ENCODE data around the gene SOX15.

SOX15 gene

DNA sequence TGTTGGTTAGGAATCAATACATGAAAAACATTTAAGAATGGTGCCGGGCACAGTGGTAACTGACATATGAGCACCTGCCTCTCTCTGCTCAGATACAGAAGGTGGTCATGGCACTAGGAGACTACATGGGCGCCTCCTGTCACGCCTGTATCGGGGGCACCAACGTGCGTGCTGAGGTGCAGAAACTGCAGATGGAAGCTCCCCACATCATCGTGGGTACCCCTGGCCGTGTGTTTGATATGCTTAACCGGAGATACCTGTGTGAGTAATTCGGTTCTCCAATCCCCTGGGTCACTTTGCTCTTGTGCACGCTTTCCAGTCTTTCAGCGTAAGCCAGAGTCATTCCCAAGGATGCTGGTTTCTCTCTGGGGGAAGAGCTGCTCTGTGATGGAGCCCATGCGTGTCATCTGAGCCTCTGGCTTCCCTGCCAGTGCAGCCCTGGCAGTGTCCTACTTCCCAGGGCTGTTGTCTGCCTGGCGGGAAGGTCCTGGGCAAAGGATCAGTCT, 13.4 kb downstream of the SOX15 start:
- DNase-seq, result no peak

GRCh38 chr17:7575959-7576358, 13.9 kb downstream of the SOX15 start:
- no peak for DNase-seq

DNA sequence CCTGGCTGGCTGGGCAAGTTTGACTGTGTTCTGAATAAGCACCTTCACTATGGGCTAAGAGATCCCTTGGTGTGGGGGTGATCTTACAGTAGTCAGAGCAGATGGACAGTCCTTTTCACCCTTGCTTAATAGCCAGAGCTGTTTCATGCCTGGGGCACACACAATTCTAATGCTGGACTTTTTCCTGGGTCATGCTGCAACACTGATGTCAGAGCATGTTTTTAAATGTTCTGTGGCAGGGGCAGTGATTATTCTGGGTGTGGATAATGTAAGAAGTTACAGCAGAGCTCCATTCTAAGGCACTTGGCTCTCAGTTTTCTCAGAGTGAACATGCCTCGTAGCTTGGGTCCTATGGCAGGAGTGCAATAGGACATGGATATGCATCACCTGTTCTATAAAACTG, 14.4 kb downstream of the SOX15 start:
- no peak for DNase-seq

DNA sequence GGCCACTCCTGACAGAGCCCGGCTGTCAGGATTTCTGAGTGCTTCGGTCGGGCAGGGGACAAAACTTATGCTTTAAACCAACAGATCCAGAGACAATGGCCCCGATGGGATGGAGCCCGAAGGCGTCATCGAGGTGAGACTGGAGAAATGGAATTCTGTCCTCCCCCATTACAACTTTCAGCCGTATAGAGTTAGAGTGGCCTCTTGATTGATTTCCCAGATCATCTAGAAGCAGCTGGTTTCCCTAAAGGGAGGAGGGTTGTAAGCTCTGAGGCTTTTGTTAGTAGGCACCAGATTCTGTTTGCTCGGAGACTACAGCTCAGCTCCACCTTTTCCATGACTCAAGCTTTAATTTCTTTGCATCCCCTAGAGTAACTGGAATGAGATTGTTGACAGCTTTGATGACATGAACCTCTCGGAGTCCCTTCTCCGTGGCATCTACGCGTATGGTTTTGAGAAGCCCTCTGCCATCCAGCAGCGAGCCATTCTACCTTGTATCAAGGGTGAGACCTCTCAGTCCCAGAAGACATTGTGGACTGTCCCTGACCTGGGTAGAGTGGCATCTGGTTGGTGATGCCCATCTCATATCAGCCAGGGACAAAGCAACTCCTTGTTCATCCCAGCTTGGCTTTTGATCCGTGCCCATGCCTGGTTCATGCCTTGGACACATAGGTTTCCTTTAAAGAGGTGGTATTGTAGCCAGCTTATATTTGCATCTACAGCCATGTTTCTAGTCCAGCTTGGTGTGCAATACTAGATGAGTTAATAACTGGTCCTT, 15.5 kb downstream of the SOX15 start:
- DNase-seq, result no peak

DNA sequence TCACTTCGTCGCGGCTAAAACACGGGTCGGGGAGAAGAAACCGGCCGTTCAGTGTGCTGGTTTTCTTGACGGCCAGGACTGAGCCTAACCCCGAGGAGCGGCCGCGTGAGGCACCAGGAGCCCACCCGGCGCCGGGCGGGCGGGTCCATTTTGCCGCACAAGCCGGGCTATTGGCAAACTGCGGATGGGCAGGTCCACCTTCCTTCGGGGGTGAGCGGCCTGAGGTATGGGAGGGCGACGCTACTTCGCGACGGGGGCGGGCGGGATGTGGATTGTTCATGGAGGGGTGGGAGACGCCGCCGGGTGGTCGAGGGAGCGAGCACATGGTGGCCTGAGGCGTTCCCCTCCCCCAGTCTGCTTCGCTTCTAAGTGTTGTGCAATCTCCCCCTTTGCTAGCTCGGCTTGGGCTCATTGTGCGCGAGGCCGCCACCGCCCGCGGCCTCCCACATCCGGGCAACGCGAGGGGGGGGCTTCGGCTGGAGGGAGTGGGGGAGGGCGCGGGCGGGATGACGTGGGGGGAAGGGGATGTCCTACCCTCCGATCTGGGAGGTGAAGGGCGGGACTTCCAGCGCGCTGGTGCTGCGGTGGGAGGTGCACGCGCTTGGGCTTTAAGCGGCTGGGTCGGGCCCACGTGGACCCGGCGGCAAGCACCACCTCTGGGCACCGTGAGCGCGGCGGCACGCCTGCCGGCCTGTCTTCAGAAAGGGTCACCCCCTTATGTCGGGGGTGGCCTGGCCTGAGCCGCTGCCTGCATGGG, 16.4 kb downstream of the SOX15 start:
- DNase-seq, result peak; percentile 76 to 81

DNA sequence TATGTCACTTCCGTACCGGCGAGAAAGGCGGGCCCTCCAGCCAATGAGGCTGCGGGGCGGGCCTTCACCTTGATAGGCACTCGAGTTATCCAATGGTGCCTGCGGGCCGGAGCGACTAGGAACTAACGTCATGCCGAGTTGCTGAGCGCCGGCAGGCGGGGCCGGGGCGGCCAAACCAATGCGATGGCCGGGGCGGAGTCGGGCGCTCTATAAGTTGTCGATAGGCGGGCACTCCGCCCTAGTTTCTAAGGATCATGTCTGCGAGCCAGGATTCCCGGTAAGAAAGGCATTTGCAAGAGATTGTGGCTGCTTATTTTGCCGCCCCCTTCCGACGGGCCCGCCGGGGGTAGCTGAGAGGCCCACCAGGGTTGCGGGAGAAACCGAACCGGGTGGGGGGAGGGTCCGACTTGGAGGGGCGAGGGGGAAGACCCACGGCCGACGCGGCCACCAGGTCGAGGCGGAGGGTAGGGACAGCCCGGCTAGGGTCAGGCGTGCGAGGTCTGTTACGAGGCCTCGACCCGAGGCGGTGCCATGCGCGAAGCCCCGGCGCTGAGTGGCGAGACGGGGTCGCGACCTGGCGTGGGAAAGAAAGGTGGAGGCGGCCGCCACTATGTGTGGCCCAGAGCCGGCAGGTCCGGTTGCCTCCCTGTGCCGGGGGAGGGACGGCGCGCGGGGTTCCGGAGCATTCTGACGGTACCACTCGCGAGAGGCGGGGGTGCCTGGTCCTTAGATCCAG, 17.1 kb downstream of the SOX15 start:
- peak; percentile 98 for DNase-seq

DNA sequence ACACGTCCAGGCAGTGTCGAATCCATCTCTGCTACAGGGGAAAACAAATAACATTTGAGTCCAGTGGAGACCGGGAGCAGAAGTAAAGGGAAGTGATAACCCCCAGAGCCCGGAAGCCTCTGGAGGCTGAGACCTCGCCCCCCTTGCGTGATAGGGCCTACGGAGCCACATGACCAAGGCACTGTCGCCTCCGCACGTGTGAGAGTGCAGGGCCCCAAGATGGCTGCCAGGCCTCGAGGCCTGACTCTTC, 17.6 kb downstream of the SOX15 start:
- no peak for DNase-seq

DNA sequence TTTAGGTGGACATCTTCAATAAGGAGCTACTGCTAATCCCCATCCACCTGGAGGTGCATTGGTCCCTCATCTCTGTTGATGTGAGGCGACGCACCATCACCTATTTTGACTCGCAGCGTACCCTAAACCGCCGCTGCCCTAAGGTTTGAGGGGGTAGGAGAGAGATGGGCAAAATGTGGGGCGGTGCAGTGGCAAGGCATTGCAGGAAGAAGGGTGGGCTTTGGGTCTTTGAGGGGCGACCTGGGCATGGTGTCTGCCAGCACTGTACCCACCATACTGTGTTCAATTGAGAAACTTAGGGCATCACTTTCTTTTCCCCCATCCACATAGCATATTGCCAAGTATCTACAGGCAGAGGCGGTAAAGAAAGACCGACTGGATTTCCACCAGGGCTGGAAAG, 19.5 kb downstream of the SOX15 start:
- DNase-seq, result no peak

- no peak for DNase-seq
These were observed 20.3 kb downstream of the SOX15 start for GRCh38 chr17:7569571-7569970.

DNA sequence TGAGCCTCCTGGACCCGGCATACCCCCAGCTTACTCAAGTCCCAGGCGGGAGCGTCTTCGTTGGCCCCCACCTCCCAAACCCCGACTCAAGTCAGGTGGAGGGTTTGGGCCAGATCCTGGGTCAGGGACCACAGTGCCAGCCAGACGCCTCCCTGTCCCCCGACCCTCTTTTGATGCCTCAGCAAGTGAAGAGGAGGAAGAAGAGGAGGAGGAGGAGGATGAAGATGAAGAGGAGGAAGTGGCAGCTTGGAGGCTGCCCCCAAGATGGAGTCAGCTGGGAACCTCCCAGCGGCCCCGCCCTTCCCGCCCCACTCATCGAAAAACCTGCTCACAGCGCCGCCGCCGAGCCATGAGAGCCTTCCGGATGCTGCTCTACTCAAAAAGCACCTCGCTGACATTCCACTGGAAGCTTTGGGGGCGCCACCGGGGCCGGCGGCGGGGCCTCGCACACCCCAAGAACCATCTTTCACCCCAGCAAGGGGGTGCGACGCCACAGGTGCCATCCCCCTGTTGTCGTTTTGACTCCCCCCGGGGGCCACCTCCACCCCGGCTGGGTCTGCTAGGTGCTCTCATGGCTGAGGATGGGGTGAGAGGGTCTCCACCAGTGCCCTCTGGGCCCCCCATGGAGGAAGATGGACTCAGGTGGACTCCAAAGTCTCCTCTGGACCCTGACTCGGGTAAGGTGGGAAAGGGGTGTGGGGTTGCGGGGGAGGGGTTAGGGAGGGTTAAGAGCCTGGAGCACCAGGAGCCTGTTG, 26.6 kb downstream of the SOX15 start:
- no peak for DNase-seq

GRCh38 chr17:7562208-7562605, 27.7 kb downstream of the SOX15 start:
- DNase-seq, result no peak

DNA sequence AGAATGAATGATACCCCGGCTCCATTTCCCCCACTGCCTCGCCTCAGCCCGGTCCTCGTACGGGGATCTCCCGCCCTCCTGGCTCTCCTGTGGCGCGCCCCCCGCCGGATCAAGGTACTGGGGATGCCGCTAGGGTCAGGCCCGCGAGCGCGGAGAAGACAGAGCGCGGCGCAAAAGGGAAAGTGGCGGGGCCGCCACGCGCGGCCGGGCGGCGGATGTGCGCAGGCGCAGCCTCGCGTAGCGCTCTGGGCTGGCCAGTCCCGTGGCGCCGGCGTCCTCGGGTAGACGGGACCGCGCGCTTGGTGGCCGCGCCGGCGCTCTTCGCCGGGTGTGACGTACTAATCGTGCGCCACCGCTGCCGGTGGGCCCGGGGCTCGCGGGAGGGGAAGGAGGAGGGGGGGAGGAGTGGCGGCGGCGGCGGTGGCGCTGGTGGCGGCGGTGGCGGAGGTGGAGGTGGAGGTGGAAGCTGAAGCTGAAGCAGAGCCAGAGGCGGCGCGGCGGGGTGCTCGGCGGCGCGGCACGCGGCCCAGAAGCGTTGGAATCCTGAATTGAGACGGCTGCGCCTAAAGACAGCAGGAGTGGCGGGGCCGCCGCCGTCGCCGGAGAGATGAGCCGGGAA, 28.2 kb downstream of the SOX15 start, which contains the start of gene SENP3:
SENP3 (plus strand) TSS at position 331 of the 619 bp plus-strand sequence. CDS start 1,158 bp downstream, outside the sequence.
- DNase-seq, result peak; percentile 78 to 93

DNA sequence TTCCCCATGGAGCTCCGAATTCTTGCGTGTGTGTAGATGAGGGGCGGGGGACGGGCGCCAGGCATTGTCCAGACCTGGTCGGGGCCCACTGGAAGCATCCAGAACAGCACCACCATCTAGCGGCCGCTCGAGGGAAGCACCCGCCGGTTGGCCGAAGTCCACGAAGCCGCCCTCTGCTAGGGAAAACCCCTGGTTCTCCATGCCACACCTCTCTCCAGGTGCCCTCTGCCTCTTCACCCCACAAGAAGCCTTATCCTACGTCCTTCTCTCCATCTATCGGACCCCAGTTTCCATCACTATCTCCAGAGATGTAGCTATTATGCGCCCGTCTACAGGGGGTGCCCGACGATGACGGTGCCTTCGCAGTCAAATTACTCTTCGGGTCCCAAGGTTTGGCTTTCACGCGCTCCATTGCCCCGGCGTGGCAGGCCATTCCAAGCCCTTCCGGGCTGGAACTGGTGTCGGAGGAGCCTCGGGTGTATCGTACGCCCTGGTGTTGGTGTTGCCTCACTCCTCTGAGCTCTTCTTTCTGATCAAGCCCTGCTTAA, 28.8 kb downstream of the SOX15 start:
- DNase-seq, result peak; percentile 57 to 75

DNA sequence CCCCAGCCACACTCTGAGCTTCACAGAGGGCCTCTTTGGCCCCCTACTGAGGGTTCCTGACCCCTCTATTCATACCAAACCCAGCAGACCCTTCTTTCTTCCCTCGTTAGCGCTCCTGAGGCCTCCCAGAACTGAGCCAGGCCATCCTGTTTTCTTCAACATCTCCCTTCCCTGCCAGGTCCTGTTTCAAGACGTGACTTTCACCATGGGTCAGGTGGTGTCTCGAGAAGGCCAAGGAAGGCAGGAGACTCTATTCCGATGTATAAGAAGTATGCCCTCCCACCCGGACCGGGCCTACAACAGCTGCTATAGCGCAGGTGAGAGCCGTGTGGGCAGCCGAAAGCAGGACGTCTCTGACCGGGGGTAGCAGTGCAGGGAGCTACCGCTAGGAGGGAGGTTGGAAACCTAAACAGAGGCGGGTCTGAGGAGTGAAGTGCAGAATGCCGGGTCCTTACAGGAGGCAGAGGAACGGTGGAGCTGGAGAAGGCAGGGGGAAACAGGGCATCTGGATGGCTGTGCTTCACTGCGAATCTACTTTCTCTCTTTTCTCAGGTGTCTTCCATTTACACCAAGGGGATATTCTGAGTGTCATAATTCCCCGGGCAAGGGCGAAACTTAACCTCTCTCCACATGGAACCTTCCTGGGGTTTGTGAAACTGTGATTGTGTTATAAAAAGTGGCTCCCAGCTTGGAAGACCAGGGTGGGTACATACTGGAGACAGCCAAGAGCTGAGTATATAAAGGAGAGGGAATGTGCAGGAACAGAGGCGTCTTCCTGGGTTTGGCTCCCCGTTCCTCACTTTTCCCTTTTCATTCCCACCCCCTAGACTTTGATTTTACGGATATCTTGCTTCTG, 29.5 kb downstream of the SOX15 start:
- DNase-seq, result no peak

DNA sequence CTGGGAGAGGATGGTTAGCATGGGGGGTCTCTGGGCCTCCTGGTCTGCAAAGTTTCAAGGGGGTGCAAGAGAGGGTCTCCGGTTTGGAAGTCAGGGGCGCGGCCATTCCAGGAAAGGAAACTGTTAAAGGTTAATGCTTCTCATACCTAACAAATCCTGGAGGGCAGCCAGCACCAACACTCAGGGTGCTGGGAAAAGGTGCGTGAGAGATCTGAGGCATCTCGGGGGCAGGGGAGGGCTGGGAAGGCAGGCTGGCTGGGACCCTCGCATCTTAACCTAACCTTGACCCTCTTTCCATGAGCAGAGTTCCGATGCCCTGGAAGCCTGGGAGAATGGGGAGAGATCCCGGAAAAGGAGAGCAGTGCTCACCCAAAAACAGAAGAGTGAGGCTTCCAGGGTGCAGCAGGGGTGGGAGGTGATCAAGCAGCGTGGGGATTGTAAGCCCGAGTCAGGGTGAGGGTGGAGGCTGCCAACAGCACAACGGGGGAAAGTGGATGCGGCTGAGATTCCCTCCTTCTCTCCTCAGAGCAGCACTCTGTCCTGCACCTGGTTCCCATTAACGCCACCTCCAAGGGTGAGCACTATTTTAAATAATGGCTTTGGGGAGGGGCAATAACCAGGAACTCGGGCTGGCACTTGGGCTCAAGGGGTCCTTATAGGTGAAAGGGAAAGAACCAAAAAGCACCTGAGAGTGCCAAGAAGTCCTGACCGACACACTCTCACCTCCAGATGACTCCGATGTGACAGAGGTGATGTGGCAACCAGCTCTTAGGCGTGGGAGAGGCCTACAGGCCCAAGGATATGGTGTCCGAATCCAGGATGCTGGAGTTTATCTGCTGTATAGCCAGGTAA, 30.3 kb downstream of the SOX15 start:
- DNase-seq, result no peak

- DNase-seq, result no peak
These were observed 31.2 kb downstream of the SOX15 start, which contains the start of gene TNFSF13 for GRCh38 chr17:7558544-7559319. TNFSF13 (plus strand) TSS chr17:7558750; CDS start chr17:7559040, 290 bp downstream.

- no peak for DNase-seq
These were observed 31.9 kb downstream of the SOX15 start for GRCh38 chr17:7557775-7558543.

DNA sequence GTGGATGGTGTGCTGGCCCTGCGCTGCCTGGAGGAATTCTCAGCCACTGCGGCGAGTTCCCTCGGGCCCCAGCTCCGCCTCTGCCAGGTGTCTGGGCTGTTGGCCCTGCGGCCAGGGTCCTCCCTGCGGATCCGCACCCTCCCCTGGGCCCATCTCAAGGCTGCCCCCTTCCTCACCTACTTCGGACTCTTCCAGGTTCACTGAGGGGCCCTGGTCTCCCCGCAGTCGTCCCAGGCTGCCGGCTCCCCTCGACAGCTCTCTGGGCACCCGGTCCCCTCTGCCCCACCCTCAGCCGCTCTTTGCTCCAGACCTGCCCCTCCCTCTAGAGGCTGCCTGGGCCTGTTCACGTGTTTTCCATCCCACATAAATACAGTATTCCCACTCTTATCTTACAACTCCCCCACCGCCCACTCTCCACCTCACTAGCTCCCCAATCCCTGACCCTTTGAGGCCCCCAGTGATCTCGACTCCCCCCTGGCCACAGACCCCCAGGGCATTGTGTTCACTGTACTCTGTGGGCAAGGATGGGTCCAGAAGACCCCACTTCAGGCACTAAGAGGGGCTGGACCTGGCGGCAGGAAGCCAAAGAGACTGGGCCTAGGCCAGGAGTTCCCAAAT, 32.6 kb downstream of the SOX15 start:
- no peak for DNase-seq
